Chondrocyte (in vitro differentiated cells): ENCODE measurements around the gene CASK. TPM values are rescaled to one million over a fixed set of nuclear protein-coding genes. Genes with fewer than 3 reads are reported as not detected.
"Not testable (repeated sequence)": the region's sequence is repeated elsewhere in the genome, so short reads cannot be mapped to it uniquely, and the experiment has no call there.

ENCODE experiments used
- DNase-seq: peaks from one replicate; pipeline ENCODE4 v3.0.0; 2021; ENCODE audit warnings: mixed read lengths, low spot score
- H3K27ac Mint-ChIP-seq: one replicate; pipeline ENCODE4 v1.8.0; 2021; ENCODE audit warnings: mild to moderate bottlenecking, moderate library complexity, mixed read lengths; ENCODE audit not compliant: unreplicated experiment
- H3K27me3 Mint-ChIP-seq: 2 replicates; pipeline ENCODE4 v1.8.0; 2021; ENCODE audit warnings: low read depth, mixed read lengths
- H3K36me3 Mint-ChIP-seq: 2 replicates; pipeline ENCODE4 v1.8.0; 2021; ENCODE audit warnings: low read depth, mixed read lengths
- H3K4me1 Mint-ChIP-seq: 2 replicates; pipeline ENCODE4 v1.8.0; 2021; ENCODE audit warnings: low read depth, mild to moderate bottlenecking, mixed read lengths
- H3K4me3 Mint-ChIP-seq: one replicate; pipeline ENCODE4 v1.8.0; 2021; ENCODE audit warnings: mild to moderate bottlenecking, moderate library complexity, mixed read lengths; ENCODE audit not compliant: unreplicated experiment
- H3K9me3 Mint-ChIP-seq: 2 replicates; pipeline ENCODE4 v1.8.0; 2021; ENCODE audit warnings: low read depth, mixed read lengths
- total RNA-seq: library from RNA; stranded (reverse); gene quantifications from 3 replicates; pipeline ENCODE4 v1.2.1, GENCODE V29; 2021
- TF ChIP-seq, protein P1 (sequence below): fragments of 200-600 bp; sonication (generic); IDR thresholded peaks from 2 replicates; pipeline ENCODE4 v1.5.0; 2021; ENCODE audit warnings: antibody characterized with exemption, mild to moderate bottlenecking, moderate library complexity

CASK gene
- total RNA-seq, 1 donor from 2014 or later = 44.9 TPM

DNA sequence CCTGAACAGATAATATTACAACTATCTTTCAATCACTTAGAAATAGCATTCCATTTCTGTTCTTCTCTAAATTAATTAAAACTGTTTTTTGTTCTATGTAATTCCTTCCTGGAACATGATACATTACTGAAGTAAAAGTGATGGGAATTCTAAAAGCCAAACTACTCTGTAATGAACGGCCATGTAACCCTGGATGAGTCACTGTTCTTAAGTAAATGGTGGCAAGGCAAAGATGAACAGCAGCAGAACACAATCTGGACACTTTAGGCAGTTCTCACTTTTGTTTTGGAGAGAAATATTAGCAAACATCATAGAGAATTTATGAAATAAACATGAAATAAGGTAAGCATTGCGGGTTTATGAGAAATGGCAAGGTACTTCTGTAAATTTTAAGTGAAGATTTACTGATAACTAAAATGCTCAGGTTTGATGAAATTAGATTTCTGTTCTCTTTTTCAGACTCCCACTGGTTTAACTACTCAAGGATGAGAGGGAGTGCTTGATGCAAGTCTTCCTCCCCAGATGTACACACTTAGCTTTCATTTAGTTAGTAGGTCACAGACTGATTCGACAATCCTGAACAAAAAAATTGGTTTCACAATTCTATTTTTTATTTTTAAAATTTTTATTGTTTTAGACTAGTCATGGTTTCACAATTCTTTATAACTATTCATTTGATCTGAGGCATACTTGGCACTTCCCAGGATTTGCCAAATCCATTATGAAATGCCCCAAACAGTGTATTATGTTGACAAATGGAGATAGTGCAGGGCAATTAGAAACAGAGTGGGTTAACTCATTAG lies 200.3 kb downstream of the CASK start:
- peaks cover 16% of the 10 kb centered on the region for H3K9me3 Mint-ChIP-seq
- peaks cover 3% of the 10 kb centered on the region for H3K36me3 Mint-ChIP-seq
- no peak overlapping the region for H3K27ac Mint-ChIP-seq
- H3K4me1 Mint-ChIP-seq = peaks cover 13% of the 10 kb centered on the region
- H3K4me3 Mint-ChIP-seq = no peak overlapping the region
- H3K27me3 Mint-ChIP-seq = no peaks in the 10 kb centered on the region
- DNase-seq = no peak
- TF ChIP-seq, protein P1, sequence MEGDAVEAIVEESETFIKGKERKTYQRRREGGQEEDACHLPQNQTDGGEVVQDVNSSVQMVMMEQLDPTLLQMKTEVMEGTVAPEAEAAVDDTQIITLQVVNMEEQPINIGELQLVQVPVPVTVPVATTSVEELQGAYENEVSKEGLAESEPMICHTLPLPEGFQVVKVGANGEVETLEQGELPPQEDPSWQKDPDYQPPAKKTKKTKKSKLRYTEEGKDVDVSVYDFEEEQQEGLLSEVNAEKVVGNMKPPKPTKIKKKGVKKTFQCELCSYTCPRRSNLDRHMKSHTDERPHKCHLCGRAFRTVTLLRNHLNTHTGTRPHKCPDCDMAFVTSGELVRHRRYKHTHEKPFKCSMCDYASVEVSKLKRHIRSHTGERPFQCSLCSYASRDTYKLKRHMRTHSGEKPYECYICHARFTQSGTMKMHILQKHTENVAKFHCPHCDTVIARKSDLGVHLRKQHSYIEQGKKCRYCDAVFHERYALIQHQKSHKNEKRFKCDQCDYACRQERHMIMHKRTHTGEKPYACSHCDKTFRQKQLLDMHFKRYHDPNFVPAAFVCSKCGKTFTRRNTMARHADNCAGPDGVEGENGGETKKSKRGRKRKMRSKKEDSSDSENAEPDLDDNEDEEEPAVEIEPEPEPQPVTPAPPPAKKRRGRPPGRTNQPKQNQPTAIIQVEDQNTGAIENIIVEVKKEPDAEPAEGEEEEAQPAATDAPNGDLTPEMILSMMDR = no peak

DNA sequence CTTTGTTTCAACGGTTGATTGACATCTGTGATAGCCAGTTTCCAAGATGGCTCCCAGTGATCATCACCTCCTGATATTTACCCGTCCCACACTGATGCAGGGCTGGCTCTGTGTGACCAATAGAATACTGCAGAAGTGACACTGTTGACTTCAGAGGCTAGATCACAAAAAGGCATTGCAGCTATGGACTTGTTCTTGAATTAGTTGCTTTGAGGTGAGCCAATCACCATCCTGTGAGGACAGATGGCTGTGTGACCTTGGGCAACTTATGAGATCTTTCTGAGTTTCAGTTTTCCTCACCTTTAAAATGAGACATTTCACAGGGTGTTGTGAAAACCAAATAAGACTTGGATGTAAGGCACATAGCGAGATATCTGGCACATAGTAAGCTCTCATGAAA lies 201.1 kb downstream of the CASK start:
- H3K4me3 Mint-ChIP-seq = no peak overlapping the region

DNA sequence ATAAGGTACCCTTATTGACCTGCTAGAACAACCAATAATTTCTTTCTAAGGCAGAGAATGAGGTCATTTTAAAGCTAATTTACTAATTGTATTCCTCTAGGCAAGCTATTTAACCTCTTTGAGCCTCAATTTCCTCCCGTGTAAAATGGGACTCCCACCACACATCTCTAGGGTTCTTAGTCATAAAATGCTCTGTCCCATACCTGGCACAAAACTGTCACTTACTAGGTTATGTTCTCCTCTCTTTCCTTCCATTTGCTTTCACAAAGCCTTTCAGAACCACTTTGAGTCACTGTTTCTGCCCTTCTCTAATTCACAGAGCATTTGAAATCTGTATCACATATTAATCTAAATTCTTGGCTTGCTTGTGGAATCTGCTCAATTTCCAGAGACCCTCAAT lies 201.8 kb downstream of the CASK start:
- H3K4me3 Mint-ChIP-seq = no peak overlapping the region
- no peaks in the 10 kb centered on the region for H3K27me3 Mint-ChIP-seq
- TF ChIP-seq, protein P1 = no peak
- H3K36me3 Mint-ChIP-seq = peaks cover 6% of the 10 kb centered on the region
- no peak overlapping the region for H3K27ac Mint-ChIP-seq
- peaks cover 26% of the 10 kb centered on the region for H3K9me3 Mint-ChIP-seq
- peaks cover 13% of the 10 kb centered on the region for H3K4me1 Mint-ChIP-seq
- no peak for DNase-seq

More for the DNA sequence above, 201.1 kb downstream of the CASK start:
- Mint-ChIP-seq H3K4me1 (peaks cover 13% of the 10 kb centered on the region), H3K27ac (no peak overlapping the region), H3K9me3 (peaks cover 20% of the 10 kb centered on the region), H3K27me3 (no peaks in the 10 kb centered on the region), H3K36me3 (peaks cover 3% of the 10 kb centered on the region)
- TF ChIP-seq, protein P1 = no peak
- no peak for DNase-seq

DNA sequence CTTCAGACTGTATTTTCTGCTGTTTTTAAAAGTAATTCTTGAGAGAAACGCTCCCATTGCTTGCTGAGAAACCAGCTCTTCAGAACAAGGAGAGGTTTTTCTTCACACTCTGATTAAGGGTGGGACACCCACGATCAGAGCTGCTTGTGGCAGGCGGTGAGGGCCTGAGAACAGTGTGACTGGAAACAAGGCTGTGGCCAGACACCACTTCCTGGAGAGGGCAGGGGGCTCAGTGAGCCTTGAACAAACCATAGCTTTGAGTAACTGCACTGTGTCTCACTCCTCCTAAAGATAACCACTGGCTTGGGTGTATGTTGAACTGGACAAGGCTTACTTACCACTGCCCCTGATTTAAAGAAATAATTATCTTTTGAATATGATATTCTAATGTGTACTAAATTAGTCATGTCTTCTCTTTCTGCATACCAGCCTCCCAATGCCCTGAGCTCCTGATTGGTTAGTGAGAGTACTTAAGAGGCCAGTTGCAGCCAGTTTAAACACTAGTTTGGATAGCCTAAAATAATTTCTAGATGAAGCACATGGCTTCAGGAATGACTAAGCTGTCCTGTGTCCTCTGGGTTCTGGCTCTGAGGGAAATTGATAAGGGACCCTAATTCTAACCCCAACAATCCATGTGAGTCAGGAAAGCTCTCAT lies 203.1 kb downstream of the CASK start:
- Mint-ChIP-seq H3K27me3 (no peaks in the 10 kb centered on the region), H3K4me3 (no peak overlapping the region), H3K9me3 (peaks cover 26% of the 10 kb centered on the region), H3K4me1 (peaks cover 13% of the 10 kb centered on the region), H3K36me3 (peaks cover 6% of the 10 kb centered on the region), H3K27ac (peak overlapping the region; percentile 68)
- TF ChIP-seq, protein P1 = no peak
- no peak for DNase-seq

DNA sequence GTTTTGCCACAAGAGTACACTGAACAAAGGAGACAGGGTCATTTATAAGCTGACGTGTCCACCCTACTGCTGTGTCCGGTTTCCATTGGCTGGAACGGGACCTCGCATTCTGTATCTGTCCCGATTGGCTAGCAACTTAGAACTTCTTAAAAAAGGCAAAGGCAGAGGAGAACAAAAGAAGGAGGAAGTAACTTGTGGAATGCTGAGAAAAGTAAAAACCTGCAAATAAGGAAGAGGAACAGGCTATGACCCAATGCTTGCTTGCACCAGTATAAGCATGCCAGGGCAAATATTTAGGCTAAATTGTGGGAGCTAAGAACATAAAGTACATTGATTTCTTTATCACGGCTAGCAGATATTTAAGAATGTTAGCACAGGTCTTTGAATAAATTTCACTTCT lies 203.7 kb downstream of the CASK start:
- Mint-ChIP-seq H3K27ac (peak overlapping the region; percentile 68), H3K4me1 (peaks cover 13% of the 10 kb centered on the region), H3K9me3 (peaks cover 26% of the 10 kb centered on the region)
- H3K36me3 Mint-ChIP-seq, H3K27me3 Mint-ChIP-seq, DNase-seq, H3K4me3 Mint-ChIP-seq: not testable (repeated sequence)
